Endothelial cell (in vitro differentiated cells): ENCODE results near the gene AARS2. TPM values are rescaled to one million over a fixed set of nuclear protein-coding genes. Genes with fewer than 3 reads are reported as not detected.
"Not testable (repeated sequence)": the region's sequence is repeated elsewhere in the genome, so short reads cannot be mapped to it uniquely, and the experiment has no call there.

ENCODE experiments used
- DNase-seq: peaks from one replicate; pipeline ENCODE4 v3.0.0; 2021; ENCODE audit warnings: low spot score
- H3K27ac Mint-ChIP-seq: one replicate; pipeline ENCODE4 v1.8.0; 2021; ENCODE audit warnings: mixed read lengths, inconsistent platforms; ENCODE audit not compliant: unreplicated experiment
- H3K27me3 Mint-ChIP-seq: one replicate; pipeline ENCODE4 v1.8.0; 2021; ENCODE audit warnings: mild to moderate bottlenecking, moderate library complexity, mixed read lengths, inconsistent platforms; ENCODE audit not compliant: unreplicated experiment
- H3K36me3 Mint-ChIP-seq: one replicate; pipeline ENCODE4 v1.8.0; 2021; ENCODE audit warnings: mild to moderate bottlenecking, low read depth, mixed read lengths, inconsistent platforms; ENCODE audit not compliant: unreplicated experiment
- H3K4me1 Mint-ChIP-seq: one replicate; pipeline ENCODE4 v1.8.0; 2021; ENCODE audit warnings: mild to moderate bottlenecking, mixed read lengths, inconsistent platforms; ENCODE audit not compliant: unreplicated experiment
- H3K4me3 Mint-ChIP-seq: one replicate; pipeline ENCODE4 v1.8.0; 2021; ENCODE audit warnings: mild to moderate bottlenecking, mixed read lengths, inconsistent platforms; ENCODE audit not compliant: unreplicated experiment
- H3K9me3 Mint-ChIP-seq: one replicate; pipeline ENCODE4 v1.8.0; 2021; ENCODE audit warnings: mixed read lengths, inconsistent platforms; ENCODE audit not compliant: unreplicated experiment
- total RNA-seq: library from RNA; stranded (reverse); fragmentation: NEBNext Ultra II Directional; extraction: Animal tissue kit (Norgen Biotek cat#: 25700); gene quantifications from one replicate; pipeline ENCODE4 v1.2.1, GENCODE V29; 2021; ENCODE audit not compliant: unreplicated experiment
- TF ChIP-seq, protein P1 (sequence below): fragments of 200-600 bp; sonication (generic); IDR thresholded peaks from one replicate; pipeline ENCODE4 v1.5.0; 2021; ENCODE audit warnings: antibody characterized with exemption; ENCODE audit not compliant: unreplicated experiment

The AARS2 gene
- total RNA-seq, 1 donor from 2014 or later: 16.0 TPM

DNA sequence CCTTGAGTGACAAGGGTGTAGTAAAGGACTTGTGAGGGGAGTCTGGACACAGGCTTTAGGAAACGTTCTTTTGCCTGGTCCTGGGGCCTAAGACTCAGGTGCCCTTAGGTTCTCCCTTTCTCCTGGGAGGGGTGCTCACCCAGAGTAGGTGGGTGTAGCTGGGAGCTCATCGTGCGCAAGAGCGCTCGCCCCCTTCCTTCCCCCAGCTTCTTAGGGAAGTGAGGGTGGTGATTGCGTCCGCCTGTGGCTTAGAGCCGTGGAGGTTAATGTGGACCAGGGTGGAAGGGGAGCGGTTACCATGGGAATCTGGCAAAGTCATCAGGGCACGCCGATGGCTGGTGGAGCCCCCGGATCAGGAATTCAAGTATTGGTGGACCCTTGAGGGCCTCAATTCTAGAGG, 3.3 kb upstream of the AARS2 start:
- no peak for DNase-seq
- TF ChIP-seq, protein P1, sequence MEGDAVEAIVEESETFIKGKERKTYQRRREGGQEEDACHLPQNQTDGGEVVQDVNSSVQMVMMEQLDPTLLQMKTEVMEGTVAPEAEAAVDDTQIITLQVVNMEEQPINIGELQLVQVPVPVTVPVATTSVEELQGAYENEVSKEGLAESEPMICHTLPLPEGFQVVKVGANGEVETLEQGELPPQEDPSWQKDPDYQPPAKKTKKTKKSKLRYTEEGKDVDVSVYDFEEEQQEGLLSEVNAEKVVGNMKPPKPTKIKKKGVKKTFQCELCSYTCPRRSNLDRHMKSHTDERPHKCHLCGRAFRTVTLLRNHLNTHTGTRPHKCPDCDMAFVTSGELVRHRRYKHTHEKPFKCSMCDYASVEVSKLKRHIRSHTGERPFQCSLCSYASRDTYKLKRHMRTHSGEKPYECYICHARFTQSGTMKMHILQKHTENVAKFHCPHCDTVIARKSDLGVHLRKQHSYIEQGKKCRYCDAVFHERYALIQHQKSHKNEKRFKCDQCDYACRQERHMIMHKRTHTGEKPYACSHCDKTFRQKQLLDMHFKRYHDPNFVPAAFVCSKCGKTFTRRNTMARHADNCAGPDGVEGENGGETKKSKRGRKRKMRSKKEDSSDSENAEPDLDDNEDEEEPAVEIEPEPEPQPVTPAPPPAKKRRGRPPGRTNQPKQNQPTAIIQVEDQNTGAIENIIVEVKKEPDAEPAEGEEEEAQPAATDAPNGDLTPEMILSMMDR: no peak
- H3K36me3 Mint-ChIP-seq: peaks cover 6% of the 10 kb centered on the region
- peaks cover 9% of the 10 kb centered on the region for H3K4me1 Mint-ChIP-seq
- no peak overlapping the region for H3K27ac Mint-ChIP-seq
- H3K27me3 Mint-ChIP-seq: peaks cover 2% of the 10 kb centered on the region
- H3K4me3 Mint-ChIP-seq: no peak overlapping the region
- H3K9me3 Mint-ChIP-seq: no peaks in the 10 kb centered on the region

DNA sequence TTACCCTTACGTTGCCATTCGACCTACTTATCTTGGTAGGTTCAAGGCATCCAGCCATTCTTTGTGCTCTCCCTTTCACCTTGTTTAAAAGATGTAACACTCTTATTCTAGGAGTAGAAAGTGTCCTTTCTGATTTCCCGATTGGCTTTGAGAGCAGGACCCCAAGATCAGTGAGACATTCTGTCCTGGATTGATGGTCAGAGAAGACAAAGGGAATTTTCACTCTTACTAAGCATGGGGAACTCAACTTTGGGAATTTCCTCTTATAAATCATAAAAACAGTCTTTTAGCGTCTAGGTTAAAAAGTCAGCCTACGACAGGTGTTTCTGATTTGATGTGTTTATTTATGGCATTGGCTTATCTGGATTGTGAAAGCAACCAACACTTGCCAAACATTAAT, 2.8 kb upstream of the AARS2 start:
- Mint-ChIP-seq H3K36me3 (peaks cover 7% of the 10 kb centered on the region), H3K4me1 (peaks cover 9% of the 10 kb centered on the region), H3K27ac (no peak overlapping the region), H3K4me3 (no peak overlapping the region), H3K9me3 (no peaks in the 10 kb centered on the region), H3K27me3 (peaks cover 2% of the 10 kb centered on the region)
- no peak for DNase-seq
- TF ChIP-seq, protein P1: no peak

GRCh38 chr6:44315516-44315915, 2.4 kb upstream of the AARS2 start:
- H3K4me1 Mint-ChIP-seq: peaks cover 9% of the 10 kb centered on the region
- no peak overlapping the region for H3K4me3 Mint-ChIP-seq
- no peak overlapping the region for H3K27ac Mint-ChIP-seq
- DNase-seq: no peak
- H3K36me3 Mint-ChIP-seq: peaks cover 7% of the 10 kb centered on the region
- H3K27me3 Mint-ChIP-seq: peaks cover 2% of the 10 kb centered on the region
- no peaks in the 10 kb centered on the region for H3K9me3 Mint-ChIP-seq
- TF ChIP-seq, protein P1: no peak

- not testable (repeated sequence) for H3K9me3 Mint-ChIP-seq, H3K27me3 Mint-ChIP-seq, DNase-seq, H3K4me3 Mint-ChIP-seq, H3K27ac Mint-ChIP-seq, H3K4me1 Mint-ChIP-seq
- peaks cover 14% of the 10 kb centered on the region for H3K36me3 Mint-ChIP-seq
These were observed 1.5 kb upstream of the AARS2 start for GRCh38 chr6:44314657-44315056.

- Mint-ChIP-seq H3K36me3 (peaks cover 30% of the 10 kb centered on the region), H3K4me3 (peak overlapping the region; percentile 97), H3K27ac (no peak overlapping the region), H3K4me1 (peaks cover 11% of the 10 kb centered on the region), H3K27me3 (peaks cover 5% of the 10 kb centered on the region), H3K9me3 (no peaks in the 10 kb centered on the region)
- DNase-seq: no peak
- TF ChIP-seq, protein P1: no peak
These were observed 1.4 kb downstream of the AARS2 start for GRCh38 chr6:44311767-44312166.

DNA sequence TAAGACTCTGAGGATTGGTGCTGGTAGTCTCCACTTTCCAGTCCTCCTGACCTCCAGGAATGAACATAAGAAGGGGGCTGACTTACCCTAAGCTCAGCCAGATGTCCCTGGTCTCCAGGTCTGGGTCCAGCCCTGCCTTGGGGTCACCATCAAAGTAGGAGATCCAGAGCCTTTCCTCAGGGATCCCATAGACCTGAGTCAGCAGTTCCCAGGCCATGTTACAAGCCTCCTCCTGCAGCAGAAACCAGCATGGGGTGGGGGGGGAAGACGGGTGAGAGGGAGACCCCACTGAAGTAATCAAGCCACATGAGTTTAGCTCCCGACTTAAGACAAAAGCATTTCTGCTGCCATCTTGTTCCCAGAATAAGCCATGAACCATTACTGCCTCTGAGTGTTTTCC, 1.8 kb downstream of the AARS2 start:
- H3K4me3 Mint-ChIP-seq: peak overlapping the region; percentile 97
- peaks cover 30% of the 10 kb centered on the region for H3K36me3 Mint-ChIP-seq
- H3K27me3 Mint-ChIP-seq: peaks cover 5% of the 10 kb centered on the region
- DNase-seq: no peak
- H3K9me3 Mint-ChIP-seq: no peaks in the 10 kb centered on the region
- TF ChIP-seq, protein P1: no peak
- no peak overlapping the region for H3K27ac Mint-ChIP-seq
- peaks cover 11% of the 10 kb centered on the region for H3K4me1 Mint-ChIP-seq
